A549 (cell line): ENCODE results near the gene LEF1. TPM values are rescaled to one million over a fixed set of nuclear protein-coding genes. Genes with fewer than 3 reads are reported as not detected.

ENCODE experiments used
- ATAC-seq, 2 experiments: fragments of 200-7000 bp in 1 of 2; fragments of >200 bp in 1 of 2; cut with Nextera tagmentation in 1 of 2; cut with Tn5 transposase in 1 of 2; 3 replicates each; pipeline versions ENCODE4 v1.8.0 to v1.9.1; 2018 to 2020; ENCODE audit warnings: mild to moderate bottlenecking in 1 of 2, moderate library complexity in 1 of 2
- CTCF ChIA-PET: fragments of 300-600 bp; sonication (Branson Sonifier 250); formaldehyde crosslinking; extraction: SDS; loops from one replicate; lab custom pipeline; 2021; ENCODE audit warnings: antibody characterized with exemption, inconsistent platforms; lab: Yijun Ruan, JAX
- POLR2A ChIA-PET: fragments of 350-600 bp; formaldehyde crosslinking; extraction: SDS; loops from one replicate; lab custom pipeline; 2021; ENCODE audit warnings: antibody characterized with exemption, inconsistent platforms; lab: Yijun Ruan, JAX
- DNase-seq, 2 experiments: peaks; one replicate each; pipeline versions ENCODE4 v3.0.0 to v3.0.0-alpha.2; 2011 to 2016; ENCODE audit warnings: low read depth in 1 of 2, low spot score in 1 of 2
- FAIRE-seq: peaks from 2 replicates; lab custom pipeline; 2011; peaks lifted over from hg19 to GRCh38; lab: Jason Lieb, UNC
- H3K27ac ChIP-seq, 2 experiments: fragments of >200 bp; sonication (Bioruptor Twin); formaldehyde crosslinking; 3 replicates each; pipeline ENCODE4 v1.5.1; 2016 to 2017
- H3K4me1 ChIP-seq: fragments of >200 bp; sonication (Bioruptor Twin); formaldehyde crosslinking; 3 replicates; pipeline ENCODE4 v1.6.1; 2016
- H3K4me2 ChIP-seq: fragments of >200 bp; sonication (Bioruptor Twin); formaldehyde crosslinking; 3 replicates; pipeline ENCODE4 v1.6.1; 2016
- H3K4me3 ChIP-seq: fragments of >200 bp; sonication (Bioruptor Twin); formaldehyde crosslinking; 3 replicates; pipeline ENCODE4 v1.5.1; 2016
- H3K9me3 ChIP-seq: fragments of >200 bp; sonication (Bioruptor Twin); formaldehyde crosslinking; 3 replicates; pipeline ENCODE4 v1.6.1; 2016
- EHF ChIP-seq: fragments of 250-450 bp; sonication (Bioruptor Pico); IDR thresholded peaks from 2 replicates; pipeline ENCODE4 v1.5.0; 2020; ENCODE audit warnings: mild to moderate bottlenecking
- EHMT2 ChIP-seq: fragments of 200-600 bp; sonication (generic); IDR thresholded peaks from 2 replicates; pipeline ENCODE4 v1.6.1; 2016; ENCODE audit warnings: antibody characterized with exemption, low read depth, mild to moderate bottlenecking, moderate library complexity
- FOSB ChIP-seq: fragments of 250-450 bp; sonication (Bioruptor Pico); IDR thresholded peaks from 2 replicates; pipeline ENCODE4 v1.5.0; 2020; ENCODE audit warnings: mild to moderate bottlenecking, moderate library complexity
- HEYL ChIP-seq: fragments of 250-450 bp; sonication (Bioruptor Pico); IDR thresholded peaks from 2 replicates; pipeline ENCODE4 v1.8.0; 2021; ENCODE audit warnings: mild to moderate bottlenecking, moderate library complexity
- HOXA7 ChIP-seq: fragments of 250-450 bp; sonication (Bioruptor Pico); IDR thresholded peaks from 2 replicates; pipeline ENCODE4 v1.5.0; 2020; ENCODE audit warnings: mild to moderate bottlenecking, moderate library complexity
- JUNB ChIP-seq: fragments of >200 bp; sonication (Bioruptor Twin); formaldehyde crosslinking; IDR thresholded peaks from 2 replicates; pipeline ENCODE4 v1.6.1; 2016
- KDM5A ChIP-seq: fragments of 200-600 bp; sonication (generic); IDR thresholded peaks from 2 replicates; pipeline ENCODE4 v1.6.1; 2016; ENCODE audit warnings: antibody characterized with exemption, mild to moderate bottlenecking
- NFE2L2 ChIP-seq: fragments of 150-350 bp; conservative IDR thresholded peaks from 2 replicates; pipeline ENCODE4 v1.6.1; 2014; ENCODE audit warnings: low read length
- POLR2A ChIP-seq: IDR thresholded peaks from 2 replicates; pipeline ENCODE4 v1.6.1; 2012; ENCODE audit warnings: mild to moderate bottlenecking, low read length
- SMC3 ChIP-seq: fragments of >200 bp; sonication (Bioruptor Twin); formaldehyde crosslinking; IDR thresholded peaks from 3 replicates; pipeline ENCODE4 v1.6.1; 2018; ENCODE audit warnings: inconsistent platforms
- ZC3H11A ChIP-seq: fragments of 450-650 bp; IDR thresholded peaks from 2 replicates; pipeline ENCODE4 v1.6.1; 2014; ENCODE audit warnings: antibody characterized with exemption, mild to moderate bottlenecking
- ZFP36 ChIP-seq: fragments of 450-650 bp; IDR thresholded peaks from 2 replicates; pipeline ENCODE4 v1.6.1; 2014; ENCODE audit warnings: borderline replicate concordance; ENCODE audit not compliant: partially characterized antibody
- ZNF302 ChIP-seq: fragments of 250-450 bp; sonication (Bioruptor Pico); IDR thresholded peaks from 2 replicates; pipeline ENCODE4 v1.9.0; 2021; ENCODE audit warnings: inconsistent platforms, mild to moderate bottlenecking, moderate library complexity
- WGBS: methylation state at CpG from one replicate; pipeline ENCODE4 v1.1.6; 2017; ENCODE audit errors: missing lambda C conversion rate; 5-methylcytosine and 5-hydroxymethylcytosine counted together
- polyA plus RNA-seq, 4 experiments: library from polyadenylated mRNA; depleted of rRNA in 3 of 4; stranded (reverse); fragments of >200 nt; fragmentation: RNase III in 1 of 4; extraction: RNeasy Plus Mini Kit Qiagen cat#74134 plus additional on column Dnase treatment in 1 of 4; gene quantifications; 2 replicates in 3 of 4; 3 replicates in 1 of 4; pipeline ENCODE4 v1.2.3, GENCODE V29; 2011 to 2017
- TF ChIP-seq, protein P1 (sequence below): fragments of >200 bp; sonication (Bioruptor Twin); formaldehyde crosslinking; IDR thresholded peaks from 2 replicates; pipeline ENCODE4 v1.6.1; 2016
- TF ChIP-seq, protein P2 (sequence below): IDR thresholded peaks from 2 replicates; pipeline ENCODE4 v1.6.1; 2012; ENCODE audit warnings: low read depth, borderline replicate concordance
- TF ChIP-seq, protein P3 (sequence below): IDR thresholded peaks from 2 replicates; pipeline ENCODE4 v1.6.1; 2012
- TF ChIP-seq, protein P4 (sequence below): fragments of 450-650 bp; IDR thresholded peaks from 2 replicates; pipeline ENCODE4 v1.6.1; 2014; ENCODE audit warnings: antibody characterized with exemption
- TF ChIP-seq, protein P5 (sequence below): fragments of >200 bp; sonication (Bioruptor Twin); formaldehyde crosslinking; IDR thresholded peaks from 3 replicates; pipeline ENCODE4 v1.6.1; 2016

LEF1 gene
- polyA plus RNA-seq, 2 of the 4 experiments (the other 2 are of a cell fraction) = not detected

DNA sequence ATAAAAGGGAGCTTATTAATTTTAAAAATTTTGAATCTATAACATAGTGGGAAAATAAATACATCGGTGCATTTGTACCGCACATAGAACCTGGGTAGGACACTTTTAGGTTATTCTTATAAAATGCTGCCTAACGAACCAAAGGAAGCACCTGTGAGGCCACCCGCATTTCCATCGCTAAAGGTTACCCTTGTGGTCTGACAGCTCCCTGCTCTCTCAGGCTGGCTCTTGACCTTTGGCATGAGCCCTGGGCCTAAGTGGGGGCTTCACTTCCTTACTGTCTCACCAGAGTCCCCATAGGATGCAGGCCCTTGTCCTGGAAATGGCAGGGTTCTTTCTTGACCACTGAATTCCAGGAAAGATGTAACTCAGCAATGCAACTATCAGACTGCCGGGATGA lies 133.0 kb downstream of the LEF1 start (continued):
- no peak for TF ChIP-seq EHF (CRISPR knock-in tag)

DNA sequence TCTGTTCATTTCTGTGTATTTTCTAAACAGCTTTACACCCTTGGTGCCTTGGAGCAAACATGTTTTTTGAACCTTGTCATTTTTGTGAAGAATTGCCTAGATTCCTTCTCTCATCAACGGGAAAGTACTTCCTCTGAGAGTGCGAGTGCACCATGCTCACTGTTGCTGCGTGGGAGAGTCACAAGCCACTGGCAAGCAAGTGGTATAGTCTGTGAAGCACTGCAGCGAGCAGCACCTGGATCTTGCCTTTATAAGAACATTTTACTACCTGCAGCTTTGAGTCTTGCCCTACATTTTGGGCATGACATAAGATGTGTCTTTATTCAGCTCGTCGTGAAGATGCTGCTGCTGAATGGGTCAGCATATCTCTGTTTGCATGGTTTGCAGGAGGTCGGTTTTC lies 134.2 kb downstream of the LEF1 start:
- CTCF ChIA-PET = interaction anchor here (3.2 kb wide), 1 partner anchor 15 kb away, joined by 15 read pairs; no protein-coding TSS in a partner anchor
- Histone ChIP-seq H3K4me3 (no peak overlapping the region), H3K4me1 (no peaks in the 10 kb centered on the region), H3K9me3 (no peaks in the 10 kb centered on the region), H3K4me2 (no peak overlapping the region), H3K27ac (no peak overlapping the region)
- ATAC-seq (no peak), FAIRE-seq (no peak), DNase-seq (no peak)
- POLR2A ChIA-PET = no interaction called here
- 81% methylated on average over 7 of the region's 7 CpGs for WGBS
- TF ChIP-seq, protein P1, sequence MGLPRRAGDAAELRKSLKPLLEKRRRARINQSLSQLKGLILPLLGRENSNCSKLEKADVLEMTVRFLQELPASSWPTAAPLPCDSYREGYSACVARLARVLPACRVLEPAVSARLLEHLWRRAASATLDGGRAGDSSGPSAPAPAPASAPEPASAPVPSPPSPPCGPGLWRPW = no peak
- TF ChIP-seq EHF (CRISPR knock-in tag) (no peak), FOSB (no peak), ZNF302 (CRISPR knock-in tag) (no peak), JUNB (no peak), KDM5A (no peak), SMC3 (no peak), ZC3H11A (no peak), HEYL (no peak), ZFP36 (no peak)
- TF ChIP-seq, protein P2, sequence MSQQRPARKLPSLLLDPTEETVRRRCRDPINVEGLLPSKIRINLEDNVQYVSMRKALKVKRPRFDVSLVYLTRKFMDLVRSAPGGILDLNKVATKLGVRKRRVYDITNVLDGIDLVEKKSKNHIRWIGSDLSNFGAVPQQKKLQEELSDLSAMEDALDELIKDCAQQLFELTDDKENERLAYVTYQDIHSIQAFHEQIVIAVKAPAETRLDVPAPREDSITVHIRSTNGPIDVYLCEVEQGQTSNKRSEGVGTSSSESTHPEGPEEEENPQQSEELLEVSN = no peak
- TF ChIP-seq, protein P3, sequence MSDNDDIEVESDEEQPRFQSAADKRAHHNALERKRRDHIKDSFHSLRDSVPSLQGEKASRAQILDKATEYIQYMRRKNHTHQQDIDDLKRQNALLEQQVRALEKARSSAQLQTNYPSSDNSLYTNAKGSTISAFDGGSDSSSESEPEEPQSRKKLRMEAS = no peak

DNA sequence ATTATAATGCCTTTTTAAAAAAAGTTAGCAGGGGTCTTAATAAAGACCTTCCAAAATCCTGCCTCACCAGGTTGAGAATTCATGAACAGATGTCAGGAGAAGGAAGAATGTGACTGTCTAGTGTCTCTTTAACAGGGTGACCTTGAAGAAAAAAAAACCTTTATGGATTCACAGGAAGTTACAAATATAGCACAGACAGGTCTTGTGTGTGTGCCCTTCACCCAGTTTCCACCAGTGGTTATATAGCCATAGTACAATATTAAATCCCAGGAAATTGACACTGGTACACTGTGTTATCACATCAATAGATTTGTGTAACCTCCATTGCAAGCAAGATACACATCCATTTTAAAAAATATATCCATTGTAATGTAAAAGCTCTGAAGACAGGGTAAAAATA lies 135.4 kb downstream of the LEF1 start:
- ChIA-PET CTCF (interaction anchor here (3.2 kb wide), 1 partner anchor 14 kb away, joined by 15 read pairs; no protein-coding TSS in a partner anchor), POLR2A (no interaction called here)
- ATAC-seq = no peak

More for the DNA sequence above, 135.4 kb downstream of the LEF1 start:
- Histone ChIP-seq H3K4me1 (no peaks in the 10 kb centered on the region), H3K9me3 (no peaks in the 10 kb centered on the region), H3K4me2 (no peak overlapping the region), H3K27ac (no peak overlapping the region)
- no peak for FAIRE-seq
- no peak for DNase-seq
- TF ChIP-seq HOXA7 = no peak
- TF ChIP-seq JUNB = no peak
- TF ChIP-seq, protein P4, sequence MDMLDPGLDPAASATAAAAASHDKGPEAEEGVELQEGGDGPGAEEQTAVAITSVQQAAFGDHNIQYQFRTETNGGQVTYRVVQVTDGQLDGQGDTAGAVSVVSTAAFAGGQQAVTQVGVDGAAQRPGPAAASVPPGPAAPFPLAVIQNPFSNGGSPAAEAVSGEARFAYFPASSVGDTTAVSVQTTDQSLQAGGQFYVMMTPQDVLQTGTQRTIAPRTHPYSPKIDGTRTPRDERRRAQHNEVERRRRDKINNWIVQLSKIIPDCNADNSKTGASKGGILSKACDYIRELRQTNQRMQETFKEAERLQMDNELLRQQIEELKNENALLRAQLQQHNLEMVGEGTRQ = no peak
- no peak for TF ChIP-seq ZNF302 (CRISPR knock-in tag)
- TF ChIP-seq, protein P1 = no peak
- no peak for TF ChIP-seq POLR2A
- TF ChIP-seq EHMT2 = no peak
- TF ChIP-seq, protein P5, sequence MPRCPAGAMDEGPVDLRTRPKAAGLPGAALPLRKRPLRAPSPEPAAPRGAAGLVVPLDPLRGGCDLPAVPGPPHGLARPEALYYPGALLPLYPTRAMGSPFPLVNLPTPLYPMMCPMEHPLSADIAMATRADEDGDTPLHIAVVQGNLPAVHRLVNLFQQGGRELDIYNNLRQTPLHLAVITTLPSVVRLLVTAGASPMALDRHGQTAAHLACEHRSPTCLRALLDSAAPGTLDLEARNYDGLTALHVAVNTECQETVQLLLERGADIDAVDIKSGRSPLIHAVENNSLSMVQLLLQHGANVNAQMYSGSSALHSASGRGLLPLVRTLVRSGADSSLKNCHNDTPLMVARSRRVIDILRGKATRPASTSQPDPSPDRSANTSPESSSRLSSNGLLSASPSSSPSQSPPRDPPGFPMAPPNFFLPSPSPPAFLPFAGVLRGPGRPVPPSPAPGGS = no peak
- TF ChIP-seq NFE2L2 = no peak
- no peak for TF ChIP-seq ZFP36
- TF ChIP-seq FOSB = no peak
- TF ChIP-seq, all 56 proteins: peak for 0
- no peak overlapping the region for H3K4me3 ChIP-seq
